Neuronal stem cell (in vitro differentiated cells): ENCODE results near the gene PLAU.

Experiments used
- DNase-seq: peaks from one replicate; pipeline ENCODE4 v3.0.0-alpha.2; 2013; ENCODE audit warnings: low spot score
- H2AFZ ChIP-seq: one replicate; pipeline ENCODE4 v1.6.1; 2013; ENCODE audit warnings: mild to moderate bottlenecking, low read length, inconsistent platforms
- H2AK5ac ChIP-seq: 2 replicates; pipeline ENCODE4 v1.6.1; 2013; ENCODE audit warnings: low read depth, mild to moderate bottlenecking, inconsistent platforms, low read length, moderate library complexity, mixed read lengths
- H2BK120ac ChIP-seq: 2 replicates; pipeline ENCODE4 v1.6.1; 2013; ENCODE audit warnings: low read depth, mild to moderate bottlenecking, inconsistent platforms, low read length, moderate library complexity, mixed read lengths
- H2BK12ac ChIP-seq: one replicate; pipeline ENCODE4 v1.6.1; 2013; ENCODE audit warnings: low read length, inconsistent platforms
- H2BK15ac ChIP-seq: 2 replicates; pipeline ENCODE4 v1.6.1; 2013; ENCODE audit warnings: mild to moderate bottlenecking, low read length, inconsistent platforms, mixed read lengths
- H2BK5ac ChIP-seq: one replicate; pipeline ENCODE4 v1.6.1; 2013; ENCODE audit warnings: inconsistent platforms, mild to moderate bottlenecking, low read length, moderate library complexity
- H3K14ac ChIP-seq: one replicate; pipeline ENCODE4 v1.6.1; 2013; ENCODE audit warnings: low read length, inconsistent platforms
- H3K18ac ChIP-seq: 2 replicates; pipeline ENCODE4 v1.6.1; 2013; ENCODE audit warnings: low read length, inconsistent platforms
- H3K23ac ChIP-seq: 2 replicates; pipeline ENCODE4 v1.6.1; 2013; ENCODE audit warnings: low read depth, mild to moderate bottlenecking, mixed read lengths, low read length, inconsistent platforms; ENCODE audit not compliant: poor library complexity
- H3K27ac ChIP-seq: replicated peaks from 3 replicates; pipeline ENCODE4 v1.5.1; 2013; ENCODE audit warnings: low read length, inconsistent platforms
- H3K27me3 ChIP-seq, 3 experiments: 2 replicates each; pipeline ENCODE4 v1.6.1; 2013; ENCODE audit warnings: low read length in 3 of 3, mild to moderate bottlenecking in 2 of 3, inconsistent platforms in 1 of 3, low read depth in 1 of 3, mixed read lengths in 1 of 3, moderate library complexity in 1 of 3; ENCODE audit not compliant: control insufficient read depth in 3 of 3, insufficient read depth in 3 of 3
- H3K36me3 ChIP-seq, 2 donors: replicated peaks in 1 of 2; 2 replicates each; pipeline ENCODE4 v1.6.1; 2013; ENCODE audit warnings: low read length in 2 of 2; ENCODE audit not compliant: control insufficient read depth in 2 of 2, insufficient read depth in 2 of 2
- H3K4ac ChIP-seq: 2 replicates; pipeline ENCODE4 v1.6.1; 2013; ENCODE audit warnings: inconsistent platforms, mild to moderate bottlenecking, low read length, moderate library complexity
- H3K4me1 ChIP-seq, 2 donors: 1 replicate in 1 of 2; 2 replicates in 1 of 2; pipeline ENCODE4 v1.6.1; 2013; ENCODE audit warnings: low read length in 2 of 2, low read depth in 1 of 2; ENCODE audit not compliant: control insufficient read depth in 2 of 2, insufficient read depth in 1 of 2
- H3K4me2 ChIP-seq: one replicate; pipeline ENCODE4 v1.6.1; 2013; ENCODE audit warnings: mild to moderate bottlenecking, low read length, inconsistent platforms; ENCODE audit not compliant: insufficient read depth, poor library complexity, severe bottlenecking
- H3K4me3 ChIP-seq, 2 donors: 2 replicates each; pipeline ENCODE4 v1.5.1; 2013; ENCODE audit warnings: low read length in 2 of 2, mild to moderate bottlenecking in 2 of 2, inconsistent platforms in 1 of 2, moderate library complexity in 1 of 2
- H3K79me1 ChIP-seq: one replicate; pipeline ENCODE4 v1.6.1; 2013; ENCODE audit warnings: low read depth, mild to moderate bottlenecking, inconsistent platforms, low read length, moderate library complexity
- H3K9ac ChIP-seq: one replicate; pipeline ENCODE4 v1.6.1; 2013; ENCODE audit warnings: mild to moderate bottlenecking, low read depth, low read length, inconsistent platforms; ENCODE audit not compliant: poor library complexity
- H3K9me3 ChIP-seq, 2 donors: replicated peaks in 1 of 2; 2 replicates each; pipeline versions ENCODE3 to v1.6.1; 2013; ENCODE audit warnings: low read length in 2 of 2, mild to moderate bottlenecking in 2 of 2, inconsistent platforms in 1 of 2, low read depth in 1 of 2, mixed read lengths in 1 of 2, moderate library complexity in 1 of 2; ENCODE audit not compliant: control insufficient read depth in 2 of 2, insufficient read depth in 1 of 2
- H4K8ac ChIP-seq: one replicate; pipeline ENCODE4 v1.6.1; 2013; ENCODE audit warnings: low read depth, mild to moderate bottlenecking, inconsistent platforms, low read length, moderate library complexity
- H4K91ac ChIP-seq: one replicate; pipeline ENCODE4 v1.6.1; 2013; ENCODE audit warnings: low read length, low read depth, mild to moderate bottlenecking, inconsistent platforms; ENCODE audit not compliant: poor library complexity
- WGBS, 2 donors: extraction: QIAGEN DNeasy Blood & Tissue Kit; methylation state at CpG; one replicate each; pipeline ENCODE4 v1.1.7; 2013; ENCODE audit warnings: missing lambda C conversion rate in 2 of 2, mixed read lengths in 1 of 2; ENCODE audit not compliant: insufficient read length in 2 of 2, insufficient replicate concordance in 1 of 2; ENCODE audit errors: extremely low coverage in 2 of 2; 5-methylcytosine and 5-hydroxymethylcytosine counted together

The PLAU gene

DNA sequence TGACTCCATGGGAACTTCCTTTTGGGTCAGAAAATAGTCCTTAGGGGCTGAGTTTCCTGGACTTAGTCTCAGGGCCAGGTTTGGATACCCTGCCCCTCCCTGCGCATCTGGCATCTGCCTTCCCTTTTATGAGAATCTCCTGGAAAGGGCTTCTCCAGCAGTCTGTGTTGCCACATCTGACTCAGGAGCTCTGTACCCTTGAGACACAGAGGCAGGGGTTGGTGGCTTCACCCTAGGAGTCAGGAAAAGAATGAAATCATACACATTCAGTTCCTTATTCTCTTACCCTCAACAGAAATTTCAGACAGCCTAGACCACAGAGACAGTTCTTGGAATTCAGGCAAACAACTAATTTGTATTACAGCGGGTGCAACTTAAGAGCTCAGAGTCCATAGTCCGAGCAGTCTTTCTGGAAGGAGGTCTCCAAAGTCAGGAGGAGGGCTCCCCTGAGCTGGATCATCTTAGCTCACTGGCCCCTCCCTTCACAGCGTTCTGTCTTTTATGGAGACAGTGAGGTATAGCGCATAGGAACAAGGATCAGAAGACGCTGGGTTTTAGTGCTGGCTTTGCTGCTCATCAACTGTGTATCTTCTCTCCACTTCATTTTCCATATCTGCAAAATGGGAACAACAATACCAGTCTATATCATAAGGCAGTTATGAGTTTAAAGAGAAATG is 3.0 kb upstream of the PLAU start:
- Histone ChIP-seq H2BK120ac (no peak overlapping the region), H2BK12ac (no peak overlapping the region), H3K4me2 (no peak overlapping the region), H2BK5ac (no peak overlapping the region), H3K18ac (no peak overlapping the region), H3K9ac (no peak overlapping the region), H3K4ac (no peak overlapping the region), H3K79me1 (no peaks in the 10 kb centered on the region), H3K9me3 (no peaks in the 10 kb centered on the region), H3K4me1 (peaks cover 11 to 23% of the 10 kb centered on the region in 2 donors), H2BK15ac (no peak overlapping the region), H4K91ac (no peak overlapping the region), H3K27ac (no peak overlapping the region), H3K36me3 (no peaks in the 10 kb centered on the region), H2AK5ac (no peak overlapping the region), H4K8ac (no peak overlapping the region), H3K14ac (no peak overlapping the region), H3K27me3 (peaks cover 0 to 48% (median 10%) of the 10 kb centered on the region in 3 experiments), H3K23ac (no peak overlapping the region), H3K4me3 (no peak overlapping the region), H2AFZ (no peak overlapping the region)
- no CpG with 5 or more reads among the region's 6 CpGs for WGBS, 2 donors
- no peak for DNase-seq

DNA sequence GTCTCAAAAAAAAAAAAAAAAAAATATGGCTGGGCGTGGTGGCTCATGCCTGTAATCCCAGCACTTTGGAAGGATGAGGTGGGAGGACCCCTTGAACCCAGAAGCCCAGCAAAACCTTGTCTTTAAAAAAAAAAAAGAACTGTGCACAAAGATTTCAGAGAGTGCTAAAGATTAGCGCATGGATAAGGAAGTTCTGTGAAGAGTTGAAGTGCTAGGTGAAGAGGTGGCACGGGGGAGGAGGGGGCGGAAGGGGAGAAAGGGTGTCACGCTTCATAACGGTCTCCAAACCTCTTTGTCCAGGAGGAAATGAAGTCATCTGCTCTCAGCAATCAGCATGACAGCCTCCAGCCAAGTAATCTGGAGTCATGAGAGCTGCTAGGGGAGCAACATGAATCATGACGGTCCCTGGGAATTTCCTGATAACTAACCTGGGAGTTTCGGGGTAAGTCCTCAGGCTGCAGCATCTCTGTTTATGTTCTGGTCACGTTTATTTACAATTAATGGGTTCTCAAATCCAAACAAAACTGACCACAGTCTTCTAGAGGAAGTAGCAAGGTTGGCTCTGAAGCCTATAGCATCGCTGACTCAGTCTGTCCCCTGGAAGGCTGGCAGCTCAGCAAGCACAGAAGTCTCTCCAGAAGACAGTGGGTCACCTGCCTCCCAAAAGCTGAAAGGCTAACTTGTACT is 1.9 kb upstream of the PLAU start:
- Histone ChIP-seq H3K36me3 (no peaks in the 10 kb centered on the region), H4K8ac (no peak overlapping the region), H4K91ac (no peak overlapping the region), H3K18ac (no peak overlapping the region), H3K4ac (no peak overlapping the region), H2BK120ac (no peak overlapping the region), H3K9me3 (no peaks in the 10 kb centered on the region), H2BK15ac (no peak overlapping the region), H3K14ac (no peak overlapping the region), H2AK5ac (no peak overlapping the region), H3K4me3 (no peak overlapping the region), H3K23ac (no peak overlapping the region), H3K9ac (no peak overlapping the region), H2BK5ac (no peak overlapping the region), H3K4me2 (no peak overlapping the region), H2BK12ac (no peak overlapping the region), H2AFZ (peak overlapping the region; percentile 31), H3K27ac (no peak overlapping the region), H3K4me1 (peaks cover 11 to 23% of the 10 kb centered on the region in 2 donors), H3K27me3 (peaks cover 0 to 50% (median 10%) of the 10 kb centered on the region in 3 experiments), H3K79me1 (no peaks in the 10 kb centered on the region)
- no CpG with 5 or more reads among the region's 10 CpGs for WGBS, 2 donors
- no peak for DNase-seq

DNA sequence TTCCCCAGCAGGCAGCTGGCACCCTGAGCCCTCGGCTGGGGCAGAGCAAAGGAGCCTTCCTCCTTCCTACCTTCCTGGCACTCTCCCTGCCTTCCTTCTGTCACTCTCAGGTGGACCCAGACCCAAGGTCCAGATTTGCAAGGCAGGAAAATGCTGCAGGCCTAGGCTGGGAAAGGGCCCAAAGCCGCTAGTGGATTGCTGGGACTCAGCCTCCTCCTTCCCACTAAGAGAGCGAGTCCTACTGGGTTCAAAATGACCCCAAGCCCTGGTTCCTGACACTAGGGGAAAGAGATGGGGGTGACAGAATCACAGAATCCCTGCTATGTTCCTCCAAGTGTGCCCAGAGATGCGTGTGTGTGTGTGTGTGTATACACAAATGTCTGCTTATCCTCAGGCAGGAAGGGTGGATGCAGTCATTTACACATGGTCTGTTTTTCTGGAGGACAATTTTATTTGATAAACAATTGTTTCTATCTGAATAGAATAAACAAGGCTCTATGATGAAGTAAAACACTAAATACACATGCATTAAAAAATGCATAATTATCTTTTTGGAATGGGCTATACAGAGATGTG is 1.3 kb upstream of the PLAU start:
- Histone ChIP-seq H3K4ac (no peak overlapping the region), H3K79me1 (no peaks in the 10 kb centered on the region), H2BK5ac (no peak overlapping the region), H4K91ac (no peak overlapping the region), H3K23ac (no peak overlapping the region), H3K27me3 (peaks cover 0 to 52% (median 10%) of the 10 kb centered on the region in 3 experiments), H4K8ac (no peak overlapping the region), H2BK12ac (no peak overlapping the region), H2AFZ (peak overlapping the region; percentile 31), H3K4me1 (peaks cover 11 to 23% of the 10 kb centered on the region in 2 donors), H2AK5ac (no peak overlapping the region), H3K4me2 (no peak overlapping the region), H2BK15ac (no peak overlapping the region), H3K36me3 (no peaks in the 10 kb centered on the region), H2BK120ac (no peak overlapping the region), H3K27ac (no peak overlapping the region), H3K9ac (no peak overlapping the region), H3K4me3 (no peak overlapping the region), H3K18ac (no peak overlapping the region), H3K9me3 (no peaks in the 10 kb centered on the region), H3K14ac (no peak overlapping the region)
- WGBS, 2 donors: no CpG with 5 or more reads among the region's 4 CpGs
- DNase-seq: no peak

- Histone ChIP-seq H3K79me1 (no peaks in the 10 kb centered on the region), H2BK120ac (no peak overlapping the region), H4K8ac (no peak overlapping the region), H2BK15ac (no peak overlapping the region), H3K9ac (no peak overlapping the region), H3K18ac (peak overlapping the region; percentile 94), H3K36me3 (no peaks in the 10 kb centered on the region), H3K4me1 (peaks cover 11 to 23% of the 10 kb centered on the region in 2 donors), H3K9me3 (no peaks in the 10 kb centered on the region), H3K27ac (no peak overlapping the region), H4K91ac (no peak overlapping the region), H2BK12ac (no peak overlapping the region), H2BK5ac (no peak overlapping the region), H3K23ac (no peak overlapping the region), H2AFZ (peak overlapping the region; percentile 96), H3K4ac (no peak overlapping the region), H3K27me3 (peaks cover 0 to 57% (median 10%) of the 10 kb centered on the region in 3 experiments), H2AK5ac (no peak overlapping the region), H3K4me3 (peak overlapping the region; percentile 44 to 89), H3K14ac (no peak overlapping the region), H3K4me2 (peak overlapping the region; percentile 93)
- no CpG with 5 or more reads among the region's 9 CpGs for WGBS, 2 donors
- DNase-seq: no peak
These were observed 550 bp upstream of the PLAU start for GRCh38 chr10:73910401-73910763.
